RKO (cell line): ENCODE data around the gene SLC39A9.

Experiments
- DNase-seq: peaks from one replicate; pipeline ENCODE4 v3.0.0-alpha.2; 2016; ENCODE audit warnings: low spot score

Gene SLC39A9

DNA sequence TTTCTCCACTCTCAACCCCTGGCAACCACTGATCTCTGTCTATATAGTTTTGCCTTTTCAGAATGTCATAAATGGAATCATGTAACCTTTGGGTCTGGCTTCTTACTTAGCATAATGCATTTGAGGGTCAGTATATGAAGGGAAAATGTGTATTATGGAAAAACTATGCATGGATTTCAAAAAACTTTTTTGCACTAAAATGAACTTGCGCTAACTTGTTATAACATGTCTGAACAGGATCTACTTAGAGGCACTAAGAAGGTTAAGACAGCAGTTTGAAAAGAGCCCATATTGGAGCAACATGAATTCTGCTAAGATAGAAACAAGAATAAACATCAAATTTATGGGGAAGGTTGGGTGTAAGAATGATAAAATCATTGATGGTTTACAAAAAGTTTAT is 29.1 kb downstream of the SLC39A9 start:
- no peak for DNase-seq

DNA sequence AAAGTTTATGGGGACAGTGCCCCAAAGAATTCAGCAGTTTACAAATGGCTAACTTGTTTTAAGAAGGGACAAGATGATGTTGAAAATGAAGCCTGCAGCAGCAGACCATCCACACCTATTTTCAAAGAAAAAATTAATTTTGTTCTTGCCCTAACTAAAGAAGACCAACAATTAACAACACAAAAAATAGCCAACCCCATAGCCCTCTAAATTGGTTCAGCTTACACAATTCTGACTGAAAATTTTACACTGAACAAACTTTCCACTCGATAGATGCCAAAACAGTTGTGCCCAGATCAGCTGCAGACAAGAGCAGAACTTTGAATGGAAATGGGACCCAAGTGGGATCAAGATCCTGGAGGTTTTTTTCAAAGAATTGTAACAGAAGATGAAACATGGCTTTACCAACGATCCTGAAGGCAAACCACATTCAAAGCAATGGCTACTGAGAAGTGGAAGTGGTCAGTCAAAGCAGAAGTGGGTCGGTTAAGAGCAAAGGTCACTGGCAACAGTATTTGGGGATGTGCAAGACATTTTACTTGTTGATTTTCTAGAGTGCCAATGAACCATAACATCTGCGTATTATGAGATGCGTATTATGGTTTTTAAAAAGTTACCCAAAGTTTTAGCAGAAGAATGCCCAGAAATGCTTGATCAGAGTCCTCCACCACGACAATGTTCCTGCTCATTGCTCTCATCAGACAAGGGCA is 30.0 kb downstream of the SLC39A9 start:
- DNase-seq, result no peak

- no peak for DNase-seq
These were observed 31.2 kb downstream of the SLC39A9 start for GRCh38 chr14:69429643-69430042.

DNA sequence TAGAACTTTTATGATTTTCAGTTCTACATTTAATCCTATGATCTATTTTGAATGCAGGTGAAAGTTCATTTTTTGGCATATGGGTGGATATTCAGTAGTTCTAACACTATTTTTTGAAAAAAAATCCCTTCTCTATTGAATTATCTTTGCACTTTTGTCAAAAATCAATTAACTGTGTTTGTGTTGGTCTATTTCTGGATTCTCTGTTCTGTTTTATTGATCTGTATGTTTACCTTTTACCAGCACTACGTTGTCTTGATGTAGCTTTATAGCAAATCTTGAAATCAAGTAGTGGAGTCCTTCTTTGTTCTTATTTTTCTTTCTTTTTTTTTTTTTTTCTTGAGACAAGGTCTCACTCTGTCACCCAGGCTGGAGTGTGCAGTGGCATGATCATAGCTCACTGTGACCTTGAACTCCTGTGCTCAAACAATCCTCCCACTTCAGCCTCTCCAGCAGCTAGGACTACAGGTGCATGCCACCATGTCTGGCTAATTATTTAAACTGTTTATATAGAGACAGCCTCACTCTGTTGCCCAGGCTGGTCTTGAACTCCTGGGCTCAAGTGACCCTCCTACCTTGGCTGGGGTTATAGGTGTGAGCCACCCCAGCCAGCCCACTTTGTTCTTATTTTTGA is 31.9 kb downstream of the SLC39A9 start:
- DNase-seq, result no peak

GRCh38 chr14:69432364-69432763 is 33.9 kb downstream of the SLC39A9 start:
- DNase-seq, result no peak

GRCh38 chr14:69439521-69440270 is 41.2 kb downstream of the SLC39A9 start:
- DNase-seq, result no peak

- DNase-seq, result no peak
These were observed 43.5 kb downstream of the SLC39A9 start for GRCh38 chr14:69441948-69442347.

GRCh38 chr14:69443296-69443805 is 44.9 kb downstream of the SLC39A9 start:
- no peak for DNase-seq

DNA sequence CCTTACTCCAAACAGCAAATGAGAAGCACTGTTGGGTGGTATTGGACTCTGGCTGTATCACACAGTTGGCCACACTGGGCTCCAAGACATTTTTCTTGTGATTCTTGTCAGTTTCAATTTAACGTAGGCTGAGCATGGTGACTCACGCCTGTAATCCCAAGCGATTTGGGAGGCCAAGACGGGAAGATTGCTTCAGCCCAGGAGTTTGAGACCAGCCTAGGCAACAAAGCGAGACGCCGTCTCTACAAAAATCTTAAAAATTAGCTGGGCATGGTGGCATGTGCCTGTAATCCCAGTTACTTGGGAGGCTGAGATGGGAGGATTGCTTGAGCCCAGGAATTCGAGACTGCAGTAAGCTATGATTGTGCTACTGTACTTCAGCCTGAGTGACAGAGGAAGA is 50.7 kb downstream of the SLC39A9 start:
- no peak for DNase-seq

DNA sequence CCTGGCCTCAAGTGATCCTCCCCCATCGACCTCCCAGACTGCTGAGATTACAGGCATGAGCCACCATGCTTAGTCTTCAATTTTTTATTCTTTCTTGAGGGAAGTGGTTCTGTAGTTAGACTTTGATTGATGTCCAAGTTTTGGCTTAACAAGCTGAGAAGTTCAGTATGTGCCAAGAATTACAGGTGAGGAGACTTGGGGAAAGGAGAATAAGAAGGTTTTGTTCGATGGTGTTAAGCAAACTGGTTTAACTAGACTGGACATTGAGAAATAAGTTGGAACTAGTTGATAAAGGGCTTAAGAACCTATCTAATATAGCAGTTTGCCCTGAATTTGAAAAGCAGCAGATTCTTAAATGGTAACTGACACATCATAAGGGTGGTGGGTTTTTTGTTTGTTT is 53.4 kb downstream of the SLC39A9 start:
- no peak for DNase-seq

DNA sequence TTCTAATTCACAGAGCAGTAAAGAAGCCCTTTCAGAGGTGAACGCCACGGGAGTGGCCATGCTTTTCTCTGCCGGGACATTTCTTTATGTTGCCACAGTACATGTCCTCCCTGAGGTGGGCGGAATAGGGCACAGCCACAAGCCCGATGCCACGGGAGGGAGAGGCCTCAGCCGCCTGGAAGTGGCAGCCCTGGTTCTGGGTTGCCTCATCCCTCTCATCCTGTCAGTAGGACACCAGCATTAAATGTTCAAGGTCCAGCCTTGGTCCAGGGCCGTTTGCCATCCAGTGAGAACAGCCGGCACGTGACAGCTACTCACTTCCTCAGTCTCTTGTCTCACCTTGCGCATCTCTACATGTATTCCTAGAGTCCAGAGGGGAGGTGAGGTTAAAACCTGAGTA is 59.9 kb downstream of the SLC39A9 start:
- no peak for DNase-seq

DNA sequence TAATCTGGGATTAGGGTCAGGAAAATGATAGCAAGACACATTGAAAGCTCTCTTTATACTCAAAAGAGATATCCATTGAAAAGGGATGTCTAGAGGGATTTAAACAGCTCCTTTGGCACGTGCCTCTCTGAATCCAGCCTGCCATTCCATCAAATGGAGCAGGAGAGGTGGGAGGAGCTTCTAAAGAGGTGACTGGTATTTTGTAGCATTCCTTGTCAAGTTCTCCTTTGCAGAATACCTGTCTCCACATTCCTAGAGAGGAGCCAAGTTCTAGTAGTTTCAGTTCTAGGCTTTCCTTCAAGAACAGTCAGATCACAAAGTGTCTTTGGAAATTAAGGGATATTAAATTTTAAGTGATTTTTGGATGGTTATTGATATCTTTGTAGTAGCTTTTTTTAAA is 60.6 kb downstream of the SLC39A9 start:
- DNase-seq, result no peak

DNA sequence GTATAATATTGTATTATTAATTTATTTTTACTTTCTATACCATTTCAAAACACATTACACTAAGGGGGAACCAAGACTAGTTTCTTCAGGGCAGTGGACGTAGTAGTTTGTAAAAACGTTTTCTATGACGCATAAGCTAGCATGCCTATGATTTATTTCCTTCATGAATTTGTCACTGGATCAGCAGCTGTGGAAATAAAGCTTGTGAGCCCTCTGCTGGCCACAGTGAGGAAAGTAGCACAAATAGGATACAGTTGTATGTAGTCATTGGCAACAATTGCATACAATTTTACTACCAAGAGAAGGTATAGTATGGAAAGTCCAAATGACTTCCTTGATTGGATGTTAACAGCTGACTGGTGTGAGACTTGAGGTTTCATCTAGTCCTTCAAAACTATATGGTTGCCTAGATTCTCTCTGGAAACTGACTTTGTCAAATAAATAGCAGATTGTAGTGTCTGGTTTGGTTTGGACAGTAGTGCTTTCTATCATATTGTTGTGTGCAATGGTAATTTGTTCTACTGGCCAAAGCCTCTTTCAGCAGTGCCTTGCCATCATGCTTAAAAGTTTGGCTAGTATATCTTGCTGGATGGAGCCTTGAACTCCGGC is 61.7 kb downstream of the SLC39A9 start:
- DNase-seq, result peak; percentile 94

- no peak for DNase-seq
These were observed 65.9 kb downstream of the SLC39A9 start for GRCh38 chr14:69464379-69464778.

- DNase-seq, result no peak
These were observed 66.3 kb downstream of the SLC39A9 start for GRCh38 chr14:69464829-69465228.

- no peak for DNase-seq
These were observed 70.5 kb downstream of the SLC39A9 start for GRCh38 chr14:69468949-69469348.

DNA sequence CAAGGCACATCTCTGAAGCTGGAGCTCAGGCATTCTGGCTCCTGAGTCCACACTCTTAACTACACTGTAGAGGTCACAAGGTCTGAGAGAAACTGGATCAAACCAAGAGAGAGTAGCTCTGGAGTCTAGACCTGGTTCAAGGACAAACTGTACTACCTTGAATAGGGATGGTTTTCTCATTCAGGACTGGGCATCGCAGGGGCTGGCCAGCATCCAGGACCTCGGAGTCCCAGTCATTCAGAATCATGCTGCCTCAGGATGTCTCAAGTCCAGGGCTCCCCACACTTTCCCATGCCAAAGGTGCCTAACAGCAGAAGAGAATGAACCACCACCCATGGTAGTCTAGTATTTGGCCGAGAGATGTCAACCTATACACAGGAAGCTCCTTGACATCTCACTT is 72.9 kb downstream of the SLC39A9 start:
- DNase-seq, result no peak

GRCh38 chr14:69471916-69472315 is 73.4 kb downstream of the SLC39A9 start:
- DNase-seq, result no peak

DNA sequence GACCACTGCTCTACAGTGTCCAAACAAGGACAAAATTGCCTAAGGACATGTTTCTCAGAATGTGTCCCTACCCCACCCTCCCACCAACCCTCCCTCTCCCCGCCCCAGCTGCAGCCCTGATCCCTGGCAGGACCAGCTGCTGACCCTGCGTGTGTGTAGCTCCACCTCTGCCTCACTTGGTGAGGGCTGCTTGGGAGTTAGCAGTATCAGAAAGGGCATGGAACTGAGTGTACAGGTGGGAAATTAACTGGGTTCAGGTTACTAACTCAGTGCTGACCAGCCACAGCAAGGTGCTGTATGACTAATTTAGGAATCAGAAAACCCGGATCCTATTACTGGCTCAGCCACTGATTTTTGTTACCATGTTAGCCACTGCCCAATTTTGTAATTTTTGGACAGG is 74.8 kb downstream of the SLC39A9 start:
- DNase-seq, result no peak

GRCh38 chr14:69473946-69474345 is 75.5 kb downstream of the SLC39A9 start:
- no peak for DNase-seq

- peak; percentile 41 for DNase-seq
These were observed 76.8 kb downstream of the SLC39A9 start for GRCh38 chr14:69475194-69475818.

- peak; percentile 20 for DNase-seq
These were observed 78.4 kb downstream of the SLC39A9 start for GRCh38 chr14:69476824-69477450.
